Cardiac muscle cell (in vitro differentiated cells and primary cell): Measurements from ENCODE around the gene PIAS2. TPM values are rescaled to one million over a fixed set of nuclear protein-coding genes. Genes with fewer than 3 reads are reported as not detected.

Experiments
- DNase-seq, 2 donors: peaks; one replicate each; pipeline versions ENCODE4 v3.0.0 to v3.0.0-alpha.2; 2010 to 2017; ENCODE audit warnings: low read depth in 1 of 2, low spot score in 1 of 2
- H3K27ac ChIP-seq: fragments of 200-600 bp; sonication (generic); 2 replicates; pipeline ENCODE4 v1.5.1; 2016
- H3K27me3 ChIP-seq: fragments of 200-600 bp; sonication (generic); 2 replicates; pipeline ENCODE4 v1.6.0; 2016; ENCODE audit warnings: control low read depth
- H3K36me3 ChIP-seq: fragments of 200-600 bp; sonication (generic); 2 replicates; pipeline ENCODE4 v1.5.1; 2016; ENCODE audit warnings: control low read depth
- H3K4me1 ChIP-seq: fragments of 200-600 bp; sonication (generic); 2 replicates; pipeline ENCODE4 v1.8.1; 2017; ENCODE audit warnings: low read depth, mild to moderate bottlenecking, mixed run types
- H3K4me3 ChIP-seq: fragments of 200-600 bp; sonication (generic); 2 replicates; pipeline ENCODE4 v1.5.1; 2016; ENCODE audit warnings: mild to moderate bottlenecking
- H3K9me3 ChIP-seq: fragments of 200-600 bp; sonication (generic); 2 replicates; pipeline ENCODE4 v1.5.1; 2017; ENCODE audit warnings: low read depth, mild to moderate bottlenecking, control low read depth
- polyA plus RNA-seq: library from polyadenylated mRNA; unstranded; fragments of >200 nt; fragmentation: Nextera tagmentation; extraction: Ambion mirVana; gene quantifications from 2 replicates; pipeline ENCODE4 v1.2.1, GENCODE V29; 2016
- total RNA-seq: library from RNA; depleted of rRNA; stranded (reverse); fragments of >200 nt; gene quantifications from 2 replicates; pipeline ENCODE4 v1.2.3, GENCODE V29; 2016
- TF ChIP-seq, protein P1 (sequence below): IDR thresholded peaks from 2 replicates; pipeline ENCODE4 v1.5.1; 2012; ENCODE audit warnings: low read depth, mild to moderate bottlenecking, low read length

PIAS2 gene
- total and polyA plus RNA-seq, 2 experiments from 2014 or later, result 32.3 to 37.8 TPM

GRCh38 chr18:46950064-46950656 lies 32.9 kb upstream of the PIAS2 start:
- Histone ChIP-seq H3K4me3 (no peak overlapping the region), H3K36me3 (no peaks in the 10 kb centered on the region), H3K9me3 (no peaks in the 10 kb centered on the region), H3K27ac (no peak overlapping the region), H3K27me3 (no peaks in the 10 kb centered on the region), H3K4me1 (no peaks in the 10 kb centered on the region)
- DNase-seq, result peak; percentile 14 to 32
- TF ChIP-seq, protein P1, sequence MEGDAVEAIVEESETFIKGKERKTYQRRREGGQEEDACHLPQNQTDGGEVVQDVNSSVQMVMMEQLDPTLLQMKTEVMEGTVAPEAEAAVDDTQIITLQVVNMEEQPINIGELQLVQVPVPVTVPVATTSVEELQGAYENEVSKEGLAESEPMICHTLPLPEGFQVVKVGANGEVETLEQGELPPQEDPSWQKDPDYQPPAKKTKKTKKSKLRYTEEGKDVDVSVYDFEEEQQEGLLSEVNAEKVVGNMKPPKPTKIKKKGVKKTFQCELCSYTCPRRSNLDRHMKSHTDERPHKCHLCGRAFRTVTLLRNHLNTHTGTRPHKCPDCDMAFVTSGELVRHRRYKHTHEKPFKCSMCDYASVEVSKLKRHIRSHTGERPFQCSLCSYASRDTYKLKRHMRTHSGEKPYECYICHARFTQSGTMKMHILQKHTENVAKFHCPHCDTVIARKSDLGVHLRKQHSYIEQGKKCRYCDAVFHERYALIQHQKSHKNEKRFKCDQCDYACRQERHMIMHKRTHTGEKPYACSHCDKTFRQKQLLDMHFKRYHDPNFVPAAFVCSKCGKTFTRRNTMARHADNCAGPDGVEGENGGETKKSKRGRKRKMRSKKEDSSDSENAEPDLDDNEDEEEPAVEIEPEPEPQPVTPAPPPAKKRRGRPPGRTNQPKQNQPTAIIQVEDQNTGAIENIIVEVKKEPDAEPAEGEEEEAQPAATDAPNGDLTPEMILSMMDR, result peak; percentile 55

DNA sequence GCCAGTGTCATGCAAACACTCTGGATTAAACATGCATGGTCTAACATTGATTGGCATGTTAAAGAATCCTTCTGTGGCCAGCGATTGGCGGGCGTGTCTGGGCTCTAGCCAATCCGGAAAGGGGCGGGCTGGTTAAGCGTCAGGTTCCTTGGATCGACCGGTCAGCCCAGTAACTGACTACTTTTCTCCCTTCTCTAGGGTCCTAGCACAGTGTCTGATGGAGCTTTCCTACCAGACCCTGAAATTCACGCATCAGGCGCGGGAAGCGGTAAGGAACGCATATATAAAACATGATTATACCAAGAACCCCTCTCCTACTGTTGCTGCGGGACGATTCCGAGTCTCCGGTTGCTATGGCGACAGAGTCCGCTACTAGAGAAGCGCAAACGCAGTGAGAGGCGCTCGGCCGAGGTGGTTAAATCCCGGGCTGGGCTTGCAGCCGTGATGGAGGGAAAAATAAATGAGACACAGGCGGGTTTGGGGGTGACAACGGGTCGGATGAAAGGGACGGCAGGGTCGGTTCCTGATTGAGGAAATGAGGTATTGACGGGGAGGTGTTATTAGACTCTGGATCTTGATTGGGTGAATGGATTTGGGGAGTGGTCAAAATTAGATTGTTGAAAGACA lies 29.5 kb upstream of the PIAS2 start:
- no peaks in the 10 kb centered on the region for H3K9me3 ChIP-seq

GRCh38 chr18:46942646-46943045 lies 25.3 kb upstream of the PIAS2 start:
- Histone ChIP-seq H3K4me3 (no peak overlapping the region), H3K27me3 (no peaks in the 10 kb centered on the region), H3K27ac (no peak overlapping the region), H3K36me3 (no peaks in the 10 kb centered on the region), H3K9me3 (no peaks in the 10 kb centered on the region), H3K4me1 (no peaks in the 10 kb centered on the region)
- TF ChIP-seq, protein P1, result no peak
- no peak for DNase-seq

More for the DNA sequence above, 29.5 kb upstream of the PIAS2 start:
- Histone ChIP-seq H3K27me3 (no peaks in the 10 kb centered on the region), H3K4me3 (peak overlapping the region; percentile 48), H3K36me3 (no peaks in the 10 kb centered on the region), H3K4me1 (no peaks in the 10 kb centered on the region), H3K27ac (no peak overlapping the region)
- TF ChIP-seq, protein P1, result no peak
- DNase-seq, result peak; percentile 87 to 94

DNA sequence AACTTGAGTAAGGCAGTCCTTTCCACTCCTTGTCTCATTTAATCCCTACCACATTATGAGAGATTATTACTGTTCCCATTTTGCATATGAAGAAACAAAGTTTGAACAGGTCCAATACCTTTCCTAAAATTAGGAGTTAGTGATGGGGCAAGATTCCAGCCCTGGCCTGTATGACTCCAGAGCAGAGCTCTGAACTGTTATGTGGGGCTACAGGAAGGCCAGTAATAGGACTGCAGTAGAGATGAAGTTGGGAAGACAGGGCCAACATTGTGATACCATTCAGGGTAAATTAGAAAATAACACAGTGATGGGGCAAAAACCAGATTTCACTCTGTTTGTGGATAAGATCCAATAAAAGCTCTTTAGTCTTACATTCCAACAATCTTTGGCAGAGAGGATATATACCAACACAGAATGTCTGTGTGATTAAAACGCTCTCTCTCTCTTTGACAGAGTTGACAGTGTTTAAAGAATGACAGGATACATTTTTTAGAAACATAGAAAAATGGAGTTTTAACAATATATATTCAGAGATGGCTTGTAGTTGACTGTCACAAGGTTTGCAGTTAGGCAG lies 22.8 kb upstream of the PIAS2 start:
- no peak overlapping the region for H3K4me3 ChIP-seq
- TF ChIP-seq, protein P1, result no peak
- H3K4me1 ChIP-seq, result no peaks in the 10 kb centered on the region
- H3K9me3 ChIP-seq, result no peaks in the 10 kb centered on the region
- DNase-seq, result peak in 1 of 2 donors; percentile 1
- no peak overlapping the region for H3K27ac ChIP-seq
- no peaks in the 10 kb centered on the region for H3K27me3 ChIP-seq
- no peaks in the 10 kb centered on the region for H3K36me3 ChIP-seq

- H3K27me3 ChIP-seq, result no peaks in the 10 kb centered on the region
- no peaks in the 10 kb centered on the region for H3K36me3 ChIP-seq
- H3K4me3 ChIP-seq, result no peak overlapping the region
- DNase-seq, result peak in 1 of 2 donors; percentile 51
- TF ChIP-seq, protein P1, result no peak
- H3K27ac ChIP-seq, result no peak overlapping the region
- no peaks in the 10 kb centered on the region for H3K9me3 ChIP-seq
- H3K4me1 ChIP-seq, result no peaks in the 10 kb centered on the region
Measured at GRCh38 chr18:46939337-46939963, 22.1 kb upstream of the PIAS2 start.
